Liver (tissue), 3 donors: ENCODE measurements around the gene PARD3.

ENCODE experiments used
- ATF3 ChIP-seq: IDR thresholded peaks from 2 replicates; pipeline ENCODE4 v1.6.1; 2016; ENCODE audit warnings: antibody characterized with exemption
- CTCF ChIP-seq: fragments of 150-350 bp; IDR thresholded peaks from 2 replicates; pipeline ENCODE4 v1.5.1; 2017; ENCODE audit warnings: improper control_type of control experiment, low read depth, low read length; ENCODE audit not compliant: missing input control
- FOXA1 ChIP-seq: IDR thresholded peaks from 2 replicates; pipeline ENCODE4 v1.6.1; 2016; ENCODE audit warnings: antibody characterized with exemption
- GABPA ChIP-seq, 2 donors: IDR thresholded peaks in 1 of 2; conservative IDR thresholded peaks in 1 of 2; 2 replicates each; pipeline ENCODE4 v1.6.1; 2016; ENCODE audit warnings: antibody characterized with exemption in 2 of 2, mild to moderate bottlenecking in 1 of 2, moderate library complexity in 1 of 2
- JUND ChIP-seq, 2 donors: IDR thresholded peaks; 2 replicates each; pipeline ENCODE4 v1.6.1; 2016; ENCODE audit warnings: antibody characterized with exemption in 2 of 2
- MAX ChIP-seq: IDR thresholded peaks from 2 replicates; pipeline ENCODE4 v1.6.1; 2016; ENCODE audit warnings: antibody characterized with exemption
- NR2F2 ChIP-seq: IDR thresholded peaks from 2 replicates; pipeline ENCODE4 v1.6.1; 2016; ENCODE audit warnings: antibody characterized with exemption
- RAD21 ChIP-seq, 2 donors: IDR thresholded peaks; 2 replicates each; pipeline ENCODE4 v1.6.1; 2016; ENCODE audit warnings: antibody characterized with exemption in 2 of 2, mild to moderate bottlenecking in 2 of 2
- REST ChIP-seq: IDR thresholded peaks from 2 replicates; pipeline ENCODE4 v1.6.1; 2016; ENCODE audit warnings: antibody characterized with exemption, mild to moderate bottlenecking
- RXRA ChIP-seq, 2 donors: IDR thresholded peaks; 2 replicates each; pipeline ENCODE4 v1.6.1; 2017 to 2018; ENCODE audit warnings: antibody characterized with exemption in 2 of 2, mild to moderate bottlenecking in 1 of 2
- SP1 ChIP-seq: IDR thresholded peaks from 2 replicates; pipeline ENCODE4 v1.6.1; 2018; ENCODE audit warnings: antibody characterized with exemption, mild to moderate bottlenecking
- TAF1 ChIP-seq: conservative IDR thresholded peaks from 2 replicates; pipeline ENCODE4 v1.6.1; 2016; ENCODE audit warnings: antibody characterized with exemption, mild to moderate bottlenecking
- YY1 ChIP-seq: IDR thresholded peaks from 2 replicates; pipeline ENCODE4 v1.6.1; 2016; ENCODE audit warnings: antibody characterized with exemption, mild to moderate bottlenecking
- ZBTB33 ChIP-seq: IDR thresholded peaks from 2 replicates; pipeline ENCODE4 v1.6.1; 2016; ENCODE audit warnings: antibody characterized with exemption
- donor health status: healthy.
- donor health status: healthy.

GRCh38 chr10:34557173-34557572 lies 257.9 kb downstream of the PARD3 start:
- TF ChIP-seq CTCF (no peak), RXRA (IDR thresholded peaks at IDR 0.05) (no peak), TAF1 (no peak), SP1 (no peak), ATF3 (no peak), RAD21 (IDR thresholded peaks at IDR 0.05) (no peak), YY1 (no peak), REST (no peak), JUND (IDR thresholded peaks at IDR 0.05) (no peak), NR2F2 (no peak), MAX (no peak), FOXA1 (no peak), GABPA (IDR thresholded peaks at IDR 0.05 in 1 of 2, conservative IDR thresholded peaks at IDR 0.05 in 1 of 2) (no peak), ZBTB33 (no peak)
